Hepatocyte (in vitro differentiated cells): ENCODE data around the gene SND1.

Experiments used
- CTCF ChIP-seq: fragments of 200-600 bp; sonication (generic); IDR thresholded peaks from 2 replicates; pipeline ENCODE4 v1.5.1; 2016; ENCODE audit warnings: antibody characterized with exemption, mild to moderate bottlenecking; ENCODE audit not compliant: poor library complexity
- EZH2 ChIP-seq: fragments of 200-600 bp; sonication (generic); IDR thresholded peaks from 2 replicates; pipeline ENCODE4 v1.6.1; 2016; ENCODE audit warnings: antibody characterized with exemption, mild to moderate bottlenecking, borderline replicate concordance

- TF ChIP-seq CTCF, result no peak
- TF ChIP-seq EZH2, result no peak
Measured at GRCh38 chr7:127673902-127674301, 21.9 kb downstream of the SND1 start.
